Tibial nerve (tissue), 4 donors: Measurements from ENCODE around the gene KRT82. TPM values are rescaled to one million over a fixed set of nuclear protein-coding genes. Genes with fewer than 3 reads are reported as not detected.

Experiments used
- DNase-seq, 2 donors: peaks; one replicate each; pipeline ENCODE4 v3.0.0-alpha.2; 2019; ENCODE audit warnings: low spot score in 2 of 2
- H3K27ac ChIP-seq, 4 donors: fragments of 200-600 bp; sonication (generic) in 3 of 4; one replicate each; pipeline ENCODE4 v1.5.1; 2017 to 2019; ENCODE audit warnings: mild to moderate bottlenecking in 1 of 4
- H3K27me3 ChIP-seq, 2 donors: fragments of 200-600 bp; sonication (generic) in 1 of 2; one replicate each; pipeline versions ENCODE4 v1.5.1 to v1.6.0; 2017 to 2019
- H3K36me3 ChIP-seq, 3 donors: fragments of 200-600 bp; sonication (generic); one replicate each; pipeline ENCODE4 v1.5.1; 2018 to 2019
- H3K4me1 ChIP-seq, 4 donors: fragments of 200-600 bp; sonication (generic) in 3 of 4; one replicate each; pipeline ENCODE4 v1.5.1; 2017 to 2019
- H3K4me3 ChIP-seq, 4 donors: fragments of 200-600 bp; sonication (generic) in 3 of 4; one replicate each; pipeline ENCODE4 v1.5.1; 2017 to 2019; ENCODE audit warnings: mild to moderate bottlenecking in 1 of 4, moderate library complexity in 1 of 4
- H3K9me3 ChIP-seq, 4 donors: fragments of 200-600 bp; sonication (generic) in 3 of 4; one replicate each; pipeline ENCODE4 v1.5.1; 2017 to 2019
- CTCF ChIP-seq, 5 experiments: fragments of 200-600 bp in 3 of 5; fragments of 450-650 bp in 2 of 5; sonication (generic) in 3 of 5; IDR thresholded peaks; one replicate each; pipeline ENCODE4 v1.5.1; 2016 to 2019; ENCODE audit warnings: antibody characterized with exemption in 5 of 5, mild to moderate bottlenecking in 3 of 5, moderate library complexity in 2 of 5
- EP300 ChIP-seq, 2 donors: sonication (generic); formaldehyde crosslinking; IDR thresholded peaks; one replicate each; pipeline ENCODE4 v1.6.1; 2017; ENCODE audit warnings: antibody characterized with exemption in 2 of 2, mild to moderate bottlenecking in 1 of 2
- POLR2A ChIP-seq, 2 donors: fragments of 450-650 bp; IDR thresholded peaks; one replicate each; pipeline ENCODE4 v1.6.1; 2017; ENCODE audit warnings: antibody characterized with exemption in 2 of 2, mild to moderate bottlenecking in 2 of 2, moderate library complexity in 2 of 2
- WGBS, 2 donors: methylation state at CpG; one replicate each; pipeline ENCODE4 v1.1.5; 2018; 5-methylcytosine and 5-hydroxymethylcytosine counted together
- total RNA-seq, 4 donors: library from RNA; depleted of rRNA; stranded (reverse); fragments of >200 nt; gene quantifications; one replicate each; pipeline ENCODE4 v1.1.0, GENCODE V29; 2016

Gene KRT82
- total RNA-seq, 4 donors from 2014 or later = not detected

- peaks cover 0 to 3% of the 10 kb centered on the region in 2 donors for H3K27me3 ChIP-seq
- no peaks in the 10 kb centered on the region for H3K9me3 ChIP-seq
- no peak overlapping the region for H3K4me3 ChIP-seq
- peaks cover 0 to 30% (median 10%) of the 10 kb centered on the region in 4 donors for H3K4me1 ChIP-seq
- TF ChIP-seq POLR2A (IDR thresholded peaks at IDR 0.05) = no peak
- TF ChIP-seq EP300 (IDR thresholded peaks at IDR 0.05) = peak; percentile 19 to 74
- WGBS, 2 donors = 45 to 47% methylated on average over 12 of the region's 12 CpGs
- H3K27ac ChIP-seq = peak overlapping the region; percentile 49 to 89 (median 78)
- peak; percentile 59 to 87 for DNase-seq
- H3K36me3 ChIP-seq = no peaks in the 10 kb centered on the region
These were observed 35.1 kb downstream of the KRT82 start for GRCh38 chr12:52370926-52371608.

DNA sequence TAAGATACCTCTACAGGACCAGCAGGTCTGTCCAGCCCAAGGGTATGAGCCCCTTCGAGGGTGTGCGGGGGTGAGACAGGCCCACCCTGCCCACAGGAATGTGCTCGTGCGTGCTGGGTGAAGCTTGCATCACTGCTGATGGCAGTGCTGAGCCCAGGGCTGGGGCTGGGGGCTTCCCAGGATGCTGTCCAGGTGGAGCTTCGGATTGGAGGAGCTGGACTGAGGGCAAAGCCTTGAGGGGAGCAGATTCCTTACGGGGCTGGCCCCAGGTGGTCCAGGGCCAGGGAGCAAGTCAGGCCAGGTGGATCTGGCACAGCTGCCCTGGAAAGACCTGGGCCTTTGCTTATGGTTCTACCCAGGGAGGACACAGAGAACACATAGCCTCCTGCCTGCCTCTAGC, 36.3 kb downstream of the KRT82 start:
- no peak for DNase-seq
- 85 to 88% methylated on average over 6 of the region's 6 CpGs for WGBS, 2 donors
- TF ChIP-seq POLR2A (IDR thresholded peaks at IDR 0.05) (no peak), EP300 (IDR thresholded peaks at IDR 0.05) (no peak)
- Histone ChIP-seq H3K27me3 (peaks cover 0 to 3% of the 10 kb centered on the region in 2 donors), H3K4me3 (no peak overlapping the region), H3K36me3 (no peaks in the 10 kb centered on the region), H3K27ac (no peak overlapping the region), H3K9me3 (no peaks in the 10 kb centered on the region), H3K4me1 (peaks cover 0 to 30% (median 10%) of the 10 kb centered on the region in 4 donors)

DNA sequence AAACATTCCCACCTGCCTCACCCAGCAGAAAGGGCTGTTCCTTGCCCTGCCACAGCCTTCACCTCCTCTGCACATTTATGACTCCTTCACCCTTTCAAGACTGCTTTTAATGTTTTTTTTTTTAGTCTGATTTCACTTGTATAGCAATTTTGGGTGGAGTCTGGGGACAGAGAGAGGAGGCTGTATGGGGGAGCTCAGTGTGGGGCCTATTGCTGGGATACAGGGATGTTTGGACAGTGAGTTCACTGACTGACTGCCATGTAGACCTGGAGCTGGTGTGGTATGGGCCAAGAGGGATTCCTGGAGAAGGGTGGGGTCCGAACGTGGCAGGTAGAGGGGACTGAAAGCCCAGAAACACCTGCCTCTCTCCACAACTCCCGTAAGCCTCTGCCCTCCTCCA, 36.9 kb downstream of the KRT82 start:
- 64 to 78% methylated on average over 3 of the region's 3 CpGs for WGBS, 2 donors
- no peak overlapping the region for H3K4me3 ChIP-seq
- no peak for DNase-seq

DNA sequence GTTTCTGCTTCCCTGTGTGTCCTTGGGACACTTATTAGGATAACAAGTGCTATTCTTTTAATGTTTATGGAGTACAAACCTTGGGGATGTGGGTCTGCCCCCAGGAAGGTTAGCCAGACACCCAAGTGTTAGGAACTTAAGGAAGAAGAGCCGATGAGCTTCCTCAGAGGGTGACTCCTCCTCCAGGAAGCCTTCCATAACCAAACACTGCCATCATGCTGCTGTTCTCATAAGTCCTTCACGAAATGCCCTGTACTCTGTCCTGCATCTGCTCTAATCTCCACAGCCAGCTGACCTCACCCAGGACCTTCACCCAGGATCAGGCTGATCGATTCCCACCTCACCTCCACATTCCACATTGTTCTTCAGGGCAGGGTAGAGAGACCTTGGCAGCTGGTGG, 37.6 kb downstream of the KRT82 start:
- TF ChIP-seq CTCF (IDR thresholded peaks at IDR 0.05) (no peak), EP300 (IDR thresholded peaks at IDR 0.05) (no peak), POLR2A (IDR thresholded peaks at IDR 0.05) (no peak)
- DNase-seq = no peak
- Histone ChIP-seq H3K9me3 (no peaks in the 10 kb centered on the region), H3K27ac (no peak overlapping the region), H3K4me3 (no peak overlapping the region), H3K36me3 (no peaks in the 10 kb centered on the region), H3K27me3 (peaks cover 0 to 3% of the 10 kb centered on the region in 2 donors), H3K4me1 (peaks cover 0 to 30% (median 10%) of the 10 kb centered on the region in 4 donors)
- WGBS, 2 donors = 62 to 63% methylated on average over 3 of the region's 3 CpGs

More for the DNA sequence above, 36.9 kb downstream of the KRT82 start:
- H3K36me3 ChIP-seq = no peaks in the 10 kb centered on the region
- no peak overlapping the region for H3K27ac ChIP-seq
- H3K9me3 ChIP-seq = no peaks in the 10 kb centered on the region
- no peak for TF ChIP-seq EP300 (IDR thresholded peaks at IDR 0.05)
- TF ChIP-seq POLR2A (IDR thresholded peaks at IDR 0.05) = no peak
- no peak for TF ChIP-seq CTCF (IDR thresholded peaks at IDR 0.05)
- H3K27me3 ChIP-seq = peaks cover 0 to 3% of the 10 kb centered on the region in 2 donors
- peaks cover 0 to 30% (median 10%) of the 10 kb centered on the region in 4 donors for H3K4me1 ChIP-seq

GRCh38 chr12:52367876-52368275, 38.3 kb downstream of the KRT82 start:
- DNase-seq = no peak
- H3K27me3 ChIP-seq = peaks cover 0 to 3% of the 10 kb centered on the region in 2 donors
- no peaks in the 10 kb centered on the region for H3K36me3 ChIP-seq
- no peaks in the 10 kb centered on the region for H3K9me3 ChIP-seq
- 72 to 85% methylated on average over 3 to 6 of the region's 6 CpGs for whole genome bisulfite sequencing, 2 donors
- peaks cover 0 to 29% (median 10%) of the 10 kb centered on the region in 4 donors for H3K4me1 ChIP-seq
- H3K27ac ChIP-seq = no peak overlapping the region
- H3K4me3 ChIP-seq = no peak overlapping the region
- no peak for TF ChIP-seq EP300 (IDR thresholded peaks at IDR 0.05)

- peaks cover 0 to 3% of the 10 kb centered on the region in 2 donors for H3K27me3 ChIP-seq
- no peak for DNase-seq
- WGBS, 2 donors = 75 to 78% methylated on average over 26 to 42 of the region's 42 CpGs
- no peaks in the 10 kb centered on the region for H3K36me3 ChIP-seq
- no peak within 1 kb of the TSS for H3K4me3 ChIP-seq
- no peaks in the 10 kb centered on the region for H3K9me3 ChIP-seq
- H3K4me1 ChIP-seq = peaks cover 0 to 19% (median 7%) of the 10 kb centered on the region in 4 donors
- H3K27ac ChIP-seq = no peak within 1 kb of the TSS
- TF ChIP-seq EP300 (IDR thresholded peaks at IDR 0.05) = no peak
- TF ChIP-seq POLR2A (IDR thresholded peaks at IDR 0.05) = no peak
- TF ChIP-seq CTCF (IDR thresholded peaks at IDR 0.05) = no peak
These were observed 39.2 kb downstream of the KRT82 start, which contains the start of gene KRT85 for GRCh38 chr12:52366738-52367485. Gene KRT85 (minus strand): TSS chr12:52367481. CDS start chr12:52367405, 76 bp downstream.
